ENCODE data around the gene CTNNA1.
"Not testable (repeated sequence)": the region's sequence is repeated elsewhere in the genome, so short reads cannot be mapped to it uniquely, and the experiment has no call there.

Gene CTNNA1

DNA sequence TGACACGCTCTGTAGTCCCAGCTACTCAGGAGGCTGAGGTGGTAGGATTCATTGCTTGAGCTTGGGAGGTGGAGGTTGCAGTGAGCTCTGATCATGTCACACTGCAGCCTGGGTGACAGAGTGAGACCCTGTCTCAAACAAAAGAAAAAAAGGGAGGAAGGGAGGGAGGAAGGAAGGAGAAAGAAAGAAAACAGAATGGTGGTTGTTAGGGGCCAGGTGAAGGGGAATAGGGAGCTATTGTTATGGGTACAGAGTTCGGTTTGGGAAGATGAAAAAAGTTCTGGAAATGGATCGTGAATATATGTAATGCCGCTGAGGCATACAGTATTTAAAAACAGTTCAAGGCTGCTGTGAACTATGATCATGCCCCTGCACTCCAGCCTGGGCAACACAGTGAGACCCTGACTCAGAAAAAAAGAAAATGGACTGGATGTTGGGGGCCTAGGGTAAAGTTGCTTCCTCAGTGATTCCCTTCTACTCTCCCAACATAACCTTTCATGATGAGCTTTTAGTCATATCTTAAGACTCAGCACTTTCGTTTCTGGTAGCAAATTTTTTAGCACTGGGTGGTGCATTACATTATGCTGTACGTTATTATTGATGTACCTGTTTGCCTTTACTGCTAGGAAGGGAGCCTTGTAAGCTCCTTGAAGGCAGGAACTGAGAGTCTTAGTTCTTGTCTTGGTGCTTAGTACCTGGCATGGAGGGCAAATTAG, 4.0 kb downstream of the CTNNA1 start:
- no peak for DNase-seq (ENCODE audit: low spot score)

DNA sequence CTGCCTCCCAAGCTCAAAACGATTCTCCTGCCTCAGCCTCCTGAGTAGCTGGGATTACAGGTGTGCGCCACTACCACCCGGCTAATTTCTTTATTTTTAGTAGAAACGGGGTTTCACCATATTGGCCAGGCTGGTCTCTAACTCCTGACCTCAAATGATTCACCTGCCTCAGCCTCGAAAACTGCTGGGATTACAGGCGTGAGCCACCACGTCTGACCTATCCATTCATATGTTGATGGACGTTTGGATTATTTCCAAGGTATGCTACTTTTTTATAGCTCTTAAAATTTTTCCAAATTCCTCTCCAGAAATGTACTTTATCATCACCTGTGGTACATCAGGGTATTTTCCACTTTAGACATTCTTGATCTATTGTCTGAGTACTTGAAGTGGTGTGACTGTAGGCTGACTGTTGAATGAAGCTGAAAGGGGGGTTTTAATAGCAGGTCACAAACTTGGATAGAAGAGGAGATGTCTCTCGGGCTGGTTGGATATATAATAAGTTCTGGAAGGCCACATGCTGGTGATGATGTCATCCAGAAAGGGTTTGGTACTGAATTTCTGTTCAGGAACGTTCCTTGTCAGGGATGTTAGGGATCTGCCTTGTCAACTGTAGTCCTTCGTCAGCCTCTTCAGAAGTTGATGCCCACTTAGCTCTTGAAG, 7.4 kb downstream of the CTNNA1 start:
- no peak for DNase-seq (ENCODE audit: low spot score)

DNA sequence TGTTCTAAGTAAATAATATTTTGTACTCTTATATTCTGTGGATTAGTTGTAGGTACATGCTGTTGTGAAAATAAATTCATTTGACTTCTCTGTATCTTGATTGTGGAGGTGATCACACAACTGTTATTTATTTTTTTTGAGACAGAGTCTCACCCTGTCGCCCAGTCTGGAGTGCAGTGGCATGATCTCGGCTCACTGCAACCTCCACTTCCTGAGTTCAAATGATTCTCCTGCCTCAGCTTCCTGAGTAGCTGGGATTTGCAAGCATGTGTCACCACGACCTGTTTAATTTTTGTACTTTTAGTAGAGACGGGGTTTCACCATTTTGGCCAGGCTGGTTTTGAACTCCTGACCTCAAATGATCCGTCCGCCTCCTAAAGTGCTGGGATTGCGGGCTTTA, 7.9 kb downstream of the CTNNA1 start:
- DNase-seq (ENCODE audit: low spot score), result not testable (repeated sequence)

DNA sequence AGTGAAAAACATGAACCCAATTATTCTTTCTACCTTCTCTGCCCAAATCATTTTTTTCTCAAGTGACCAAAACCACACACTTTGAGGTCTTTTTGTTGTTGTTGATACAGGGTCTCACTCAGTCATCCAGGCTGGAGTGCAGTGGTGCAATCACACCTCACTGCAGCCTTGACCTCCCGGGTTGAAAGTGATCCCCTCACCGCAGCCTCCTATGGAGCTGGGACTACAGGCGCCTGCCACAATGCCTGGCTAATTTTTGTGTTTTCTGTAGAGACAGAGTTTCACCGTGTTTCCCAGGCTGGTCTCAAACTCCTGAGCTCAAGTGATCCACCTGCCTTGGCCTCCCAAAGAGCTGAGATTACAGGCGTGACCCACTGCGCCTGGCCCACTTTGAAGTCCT, 8.4 kb downstream of the CTNNA1 start:
- DNase-seq (ENCODE audit: low spot score), result not testable (repeated sequence)

DNA sequence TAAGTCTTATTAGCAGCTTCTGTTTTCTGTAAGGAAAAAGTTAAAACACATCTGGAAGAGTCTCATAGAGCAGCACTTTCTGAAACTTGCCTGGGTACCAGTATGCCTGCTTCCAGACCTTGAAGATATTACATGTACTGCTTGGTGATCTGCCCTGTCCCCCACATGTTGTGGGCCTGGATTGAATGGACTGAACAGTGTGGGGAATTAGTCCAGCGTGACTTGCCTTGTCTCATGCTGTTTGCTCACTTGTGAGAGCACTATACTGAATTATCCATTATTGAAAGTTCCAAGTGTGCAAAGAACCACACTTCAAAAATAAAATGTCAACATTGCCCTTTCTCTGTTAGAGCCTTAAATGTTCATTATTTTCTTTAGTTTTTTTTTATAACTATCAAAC, 8.9 kb downstream of the CTNNA1 start:
- DNase-seq (ENCODE audit: low spot score), result no peak

DNA sequence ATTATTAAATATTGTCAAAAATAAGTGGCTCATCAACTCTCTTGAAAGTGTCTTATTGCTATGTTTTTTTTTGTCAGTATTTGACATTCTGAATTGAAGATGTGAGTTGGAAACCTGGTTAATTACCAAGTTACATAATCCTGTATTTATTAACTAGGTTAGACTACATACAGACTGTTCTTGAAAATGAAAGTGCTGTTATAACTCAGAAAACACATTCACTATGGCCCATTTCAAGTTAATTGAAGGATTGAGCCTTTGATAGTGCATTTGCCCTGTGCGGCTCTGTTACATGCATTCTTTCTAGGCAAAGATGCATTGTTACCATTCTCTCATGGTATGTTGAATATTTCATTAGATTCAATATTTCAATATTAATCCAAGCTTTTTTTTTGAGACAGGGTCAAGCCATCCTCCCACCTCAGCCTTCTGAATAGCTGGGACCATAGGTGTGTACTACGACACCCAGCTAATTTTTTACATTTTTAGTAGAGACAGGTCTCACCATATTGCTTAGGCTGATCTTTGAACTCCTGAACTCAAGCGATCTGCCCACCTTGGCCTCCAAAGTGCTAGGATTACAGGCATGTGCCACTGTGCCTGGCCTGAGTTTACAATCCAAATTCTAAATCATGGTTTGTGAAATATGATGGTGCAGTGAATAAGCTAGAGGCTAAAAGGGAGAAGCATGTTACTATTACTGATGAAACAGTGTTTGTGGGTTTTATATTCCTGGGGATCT, 10.0 kb downstream of the CTNNA1 start:
- no peak for DNase-seq (ENCODE audit: low spot score)

DNA sequence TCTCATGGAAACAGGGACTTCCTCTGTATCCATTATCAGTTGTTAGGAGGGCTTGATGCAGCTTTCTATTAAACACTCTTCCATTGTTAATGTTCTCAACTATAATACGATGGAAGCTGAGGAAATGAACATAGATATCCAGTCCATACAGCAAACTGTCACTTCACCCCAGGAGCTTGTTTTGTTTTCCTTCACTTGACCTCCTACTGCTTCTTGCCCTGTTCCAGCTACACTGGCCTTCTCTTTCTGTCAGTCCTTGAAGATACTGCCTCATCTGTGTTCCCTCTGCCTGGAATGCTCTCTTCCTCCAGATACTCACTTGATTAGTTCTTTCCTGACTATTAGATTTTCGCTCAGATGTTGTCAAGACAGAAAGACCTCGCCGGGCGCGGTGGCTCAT, 17.1 kb downstream of the CTNNA1 start:
- no peak for DNase-seq (ENCODE audit: low spot score)

DNA sequence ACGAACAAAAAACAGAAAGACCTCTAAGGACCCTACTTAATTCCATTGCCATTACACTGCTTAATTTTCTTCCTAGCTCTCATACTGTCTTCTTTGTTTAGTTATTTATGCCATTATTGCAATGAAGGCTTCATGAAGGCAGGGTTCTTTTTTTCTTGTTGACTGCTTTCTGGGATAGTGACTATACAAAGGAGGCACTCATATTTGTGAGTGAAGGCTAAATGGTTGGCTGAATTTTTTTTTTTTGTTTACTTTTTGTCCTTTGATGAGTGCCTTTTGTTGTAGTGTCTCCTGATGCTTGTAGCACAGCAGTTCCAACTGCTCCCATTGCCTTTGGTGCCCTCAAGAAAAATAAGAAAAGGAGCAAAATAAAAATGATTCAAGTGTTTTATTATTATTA, 17.8 kb downstream of the CTNNA1 start:
- DNase-seq (ENCODE audit: low spot score), result no peak

DNA sequence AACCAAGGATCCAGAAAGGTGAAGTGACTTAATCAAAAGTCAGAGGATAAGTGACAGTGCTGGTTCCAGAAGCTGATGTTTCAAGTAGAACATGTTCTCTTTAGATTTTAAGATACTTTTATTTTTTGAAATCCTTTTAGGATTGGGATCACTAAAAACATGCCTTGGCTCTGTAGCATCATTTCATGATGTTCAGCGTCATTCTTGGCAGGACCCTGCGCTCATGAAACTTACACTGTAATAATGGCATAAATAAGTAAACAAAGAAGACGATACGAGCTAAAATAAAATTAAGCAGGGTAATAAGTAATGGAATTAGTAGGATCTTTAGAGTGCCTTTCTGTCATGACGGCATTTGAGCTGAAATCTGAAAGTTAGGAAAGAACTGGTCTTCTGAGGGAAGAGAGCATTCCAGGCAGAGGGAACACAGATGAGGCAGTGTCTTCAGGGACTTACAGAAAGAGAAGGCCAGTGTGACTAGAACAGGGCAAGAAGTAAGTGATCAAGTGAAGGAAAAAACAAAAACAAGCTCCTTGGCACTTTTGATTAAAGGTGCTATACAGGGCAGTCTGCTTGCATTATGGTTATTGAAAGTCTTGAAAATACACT, 19.9 kb downstream of the CTNNA1 start:
- no peak for DNase-seq (ENCODE audit: low spot score)

DNA sequence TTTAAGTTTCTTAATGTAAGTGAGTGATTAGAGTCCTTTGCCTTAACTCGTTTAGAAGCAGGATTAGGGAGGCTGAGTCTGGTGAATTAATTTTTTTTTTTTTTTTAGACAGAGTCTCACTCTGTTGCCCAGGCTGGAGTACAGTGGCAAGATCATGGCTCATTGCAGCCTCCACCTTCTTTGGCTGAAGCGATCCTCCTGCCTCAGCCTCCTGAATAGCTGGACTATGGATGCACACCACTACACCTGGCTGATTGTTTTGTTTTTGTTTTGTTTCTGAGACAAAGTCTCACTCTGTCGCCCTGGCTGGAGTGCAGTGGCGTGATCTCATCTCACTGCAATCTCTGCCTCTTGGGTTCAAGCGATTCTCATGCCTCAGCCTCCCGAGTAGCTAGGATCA, 20.4 kb downstream of the CTNNA1 start:
- not testable (repeated sequence) for DNase-seq (ENCODE audit: low spot score)

DNA sequence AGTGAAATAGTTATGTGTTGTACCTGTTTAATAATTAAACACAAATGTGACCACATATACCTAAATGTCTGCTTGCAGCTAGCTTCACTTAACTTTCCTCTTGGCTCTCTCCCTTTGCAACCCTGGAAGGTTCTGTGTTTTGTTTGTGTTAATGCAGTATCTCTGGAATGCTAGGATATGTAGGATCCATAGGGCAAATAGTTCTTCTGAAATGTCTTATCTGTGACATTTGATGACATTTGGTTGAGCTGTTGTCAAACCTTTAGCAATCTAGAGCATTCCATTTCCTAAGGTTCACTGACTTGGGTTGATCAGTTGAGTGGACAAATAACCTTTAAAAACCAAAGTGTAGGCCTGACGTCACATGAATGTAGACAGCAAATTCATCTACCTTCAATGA, 21.8 kb downstream of the CTNNA1 start:
- no peak for DNase-seq (ENCODE audit: low spot score)

DNA sequence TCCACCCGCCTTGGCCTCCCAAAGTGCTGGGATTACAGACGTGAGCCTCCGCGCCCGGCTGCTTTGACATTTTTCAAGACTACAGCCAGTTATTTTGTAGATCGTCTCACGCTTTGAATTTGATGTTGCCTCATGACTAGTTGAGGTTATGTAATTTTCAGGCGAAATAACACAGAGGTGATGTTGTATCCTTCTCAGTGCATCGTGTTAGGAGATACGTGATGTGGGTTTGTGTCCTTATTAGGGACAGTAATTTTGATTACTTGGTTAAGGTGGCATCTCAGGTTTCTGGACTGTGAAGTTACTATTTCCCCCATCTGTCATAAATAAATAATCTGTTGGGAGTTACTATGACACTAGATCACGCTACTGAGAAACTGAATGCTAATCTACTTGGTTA, 25.0 kb downstream of the CTNNA1 start:
- no peak for DNase-seq (ENCODE audit: low spot score)

DNA sequence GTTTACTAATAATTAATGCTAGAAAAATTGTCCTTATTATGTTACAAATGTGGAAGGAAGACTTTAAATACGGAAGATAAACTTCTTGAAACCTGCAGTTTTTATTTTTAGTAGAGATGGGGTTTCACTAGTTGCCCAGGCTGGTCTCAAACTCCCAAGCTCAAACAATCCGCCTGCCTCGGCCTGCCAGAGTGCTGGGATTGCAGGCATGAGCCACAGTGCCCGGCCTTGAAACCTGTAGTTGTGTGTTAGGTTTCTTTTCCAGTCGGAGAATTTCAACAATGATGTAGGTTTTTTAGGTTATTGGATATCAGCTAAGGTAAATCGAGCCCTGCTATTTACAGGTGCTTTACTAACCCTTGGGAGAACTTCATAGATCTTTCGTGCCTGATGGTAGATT, 30.8 kb downstream of the CTNNA1 start:
- no peak for DNase-seq (ENCODE audit: low spot score)

DNA sequence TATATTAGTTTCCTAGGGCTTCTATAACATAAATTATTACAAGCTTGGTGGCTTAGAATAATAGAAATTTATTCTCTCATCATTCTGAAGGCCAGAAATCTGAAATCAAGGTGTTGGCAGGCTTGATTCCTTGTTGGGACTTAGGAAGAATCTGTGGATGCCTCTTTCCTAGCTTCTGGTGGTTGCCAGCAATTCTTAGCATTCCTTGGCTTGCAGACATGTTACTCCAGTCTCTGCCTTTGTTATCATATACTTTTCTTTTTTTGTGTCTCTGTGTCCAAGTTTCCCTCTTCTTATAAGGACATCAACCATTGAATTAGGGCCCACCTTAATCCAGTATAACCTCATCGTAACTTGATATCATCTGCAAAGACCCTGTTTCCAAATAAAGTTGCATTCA, 31.4 kb downstream of the CTNNA1 start:
- DNase-seq (ENCODE audit: low spot score), result no peak

DNA sequence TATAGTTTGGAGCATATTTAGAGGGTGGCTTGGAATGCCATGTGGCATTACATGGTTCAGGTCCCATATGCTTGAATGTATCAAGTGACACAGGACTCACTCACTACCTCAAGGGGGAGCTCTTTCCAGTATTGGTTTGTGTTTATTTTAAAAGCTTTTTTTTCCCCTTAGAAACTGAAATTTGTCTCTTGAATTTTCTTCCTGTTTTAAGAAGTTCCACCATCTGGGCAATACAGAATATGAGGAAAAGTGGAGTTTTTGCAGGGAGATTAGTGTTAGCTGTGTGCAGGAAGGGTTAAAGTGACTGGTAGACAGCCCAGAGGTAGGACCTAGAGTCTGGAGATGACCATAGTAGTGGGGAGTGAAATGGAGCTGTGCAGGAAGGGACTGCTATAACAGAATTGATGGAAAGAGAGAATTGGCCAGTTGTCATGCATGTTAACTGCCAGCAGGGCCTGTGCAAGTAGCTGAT, 36.6 kb downstream of the CTNNA1 start:
- DNase-seq (ENCODE audit: low spot score), result no peak

DNA sequence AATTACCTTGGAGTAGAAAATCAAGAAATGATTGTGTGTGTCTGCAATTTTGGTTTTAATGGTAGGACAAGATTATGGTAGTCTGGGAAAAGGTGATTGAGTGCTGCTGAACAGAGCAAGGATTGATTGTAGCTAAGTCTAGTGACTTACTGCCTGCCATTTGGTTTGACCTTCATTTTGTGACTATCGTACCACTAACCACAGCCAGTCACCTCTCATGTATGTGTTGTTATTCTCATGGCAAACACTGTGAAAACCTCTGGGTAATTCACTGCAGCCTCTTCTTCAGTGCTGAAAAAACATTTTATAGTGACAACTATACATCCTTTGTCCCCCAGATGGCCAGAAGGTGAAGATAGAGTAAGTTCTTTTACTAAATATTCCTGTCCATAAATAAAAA, 37.5 kb downstream of the CTNNA1 start:
- DNase-seq (ENCODE audit: low spot score), result no peak

DNA sequence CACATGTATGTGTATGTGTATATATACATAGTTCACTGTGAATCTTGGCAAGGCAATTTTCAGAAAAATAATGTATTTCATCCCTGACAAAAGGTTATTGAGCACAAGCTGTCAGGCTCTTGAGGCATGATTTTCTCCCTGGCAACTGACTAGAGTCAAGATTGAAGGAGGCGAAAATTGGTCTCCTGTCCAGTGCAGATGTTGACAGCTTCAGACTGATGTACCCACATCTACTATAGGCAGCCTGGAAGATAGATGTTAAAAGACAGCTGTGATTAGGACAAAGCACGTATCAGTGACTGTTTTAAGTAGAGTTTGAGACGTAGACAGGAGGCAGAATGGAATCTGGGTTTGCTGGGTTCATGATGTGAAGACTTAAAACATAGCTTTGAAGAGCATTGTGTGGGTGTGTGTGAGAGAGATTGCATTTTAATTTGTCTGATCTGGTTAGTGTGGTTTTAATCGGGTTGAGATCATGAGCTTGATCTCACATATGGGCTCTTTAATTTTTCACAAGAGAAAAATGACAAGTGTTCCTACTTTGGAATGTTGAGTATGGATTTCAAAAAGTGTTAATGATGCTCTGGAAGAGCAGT, 39.1 kb downstream of the CTNNA1 start:
- DNase-seq (ENCODE audit: low spot score), result no peak

DNA sequence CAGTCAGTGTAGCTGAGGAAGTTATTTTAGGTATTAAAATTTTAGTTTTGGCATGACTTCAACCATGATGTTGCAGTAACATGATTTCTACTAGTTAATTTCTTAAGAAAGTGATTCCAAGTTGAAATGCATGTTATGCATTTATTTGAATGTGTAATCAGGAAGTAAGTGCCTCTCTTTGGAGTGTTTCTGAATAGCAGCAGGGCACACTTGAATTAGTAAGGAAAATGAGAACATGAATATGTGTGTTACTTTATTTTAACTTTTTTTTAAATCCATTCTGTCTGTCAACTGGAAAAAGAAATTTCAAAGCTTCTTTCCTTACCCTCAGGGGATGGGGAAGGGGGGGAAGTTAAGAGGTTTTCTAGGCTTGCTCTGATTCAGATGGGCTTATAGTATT, 40.4 kb downstream of the CTNNA1 start:
- no peak for DNase-seq (ENCODE audit: low spot score)

DNA sequence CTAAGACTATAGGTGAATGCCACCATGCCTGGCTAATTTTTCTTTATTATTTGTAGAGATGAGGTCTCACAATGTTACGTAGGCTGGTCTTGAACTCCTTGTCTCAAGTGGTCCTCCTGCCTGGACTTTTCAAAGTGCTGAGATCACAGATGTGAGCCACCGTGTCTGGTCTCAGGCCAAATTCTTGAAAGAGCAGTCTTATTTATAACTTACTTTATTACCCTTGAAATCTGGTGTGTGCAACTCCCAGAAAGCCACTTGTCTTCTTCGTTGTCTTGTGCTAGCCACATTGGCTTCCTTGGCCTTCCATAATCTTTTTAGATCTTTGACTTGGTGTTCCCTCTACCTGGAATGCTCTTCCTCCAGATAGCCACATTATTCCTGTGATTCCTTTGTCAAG, 50.1 kb downstream of the CTNNA1 start:
- no peak for DNase-seq (ENCODE audit: low spot score)

DNA sequence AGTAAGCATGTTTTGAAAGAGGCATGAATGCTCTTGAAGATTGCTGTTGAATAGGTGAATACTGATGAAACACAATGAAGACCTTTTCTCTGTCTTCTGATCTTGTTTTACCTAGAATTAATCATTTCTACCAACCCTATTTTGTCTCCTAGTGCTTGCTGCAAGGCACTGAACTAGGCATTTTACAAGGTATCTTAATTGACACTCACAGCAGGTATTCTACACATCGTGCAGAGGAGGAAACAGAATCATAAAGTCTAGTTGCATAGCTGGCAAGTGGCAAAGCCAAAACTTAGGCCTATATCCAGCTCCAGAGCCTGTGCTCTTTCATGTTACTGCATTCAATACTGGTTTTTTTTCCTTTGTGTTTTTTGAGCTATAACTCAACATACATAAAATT, 50.7 kb downstream of the CTNNA1 start:
- no peak for DNase-seq (ENCODE audit: low spot score)

DNA sequence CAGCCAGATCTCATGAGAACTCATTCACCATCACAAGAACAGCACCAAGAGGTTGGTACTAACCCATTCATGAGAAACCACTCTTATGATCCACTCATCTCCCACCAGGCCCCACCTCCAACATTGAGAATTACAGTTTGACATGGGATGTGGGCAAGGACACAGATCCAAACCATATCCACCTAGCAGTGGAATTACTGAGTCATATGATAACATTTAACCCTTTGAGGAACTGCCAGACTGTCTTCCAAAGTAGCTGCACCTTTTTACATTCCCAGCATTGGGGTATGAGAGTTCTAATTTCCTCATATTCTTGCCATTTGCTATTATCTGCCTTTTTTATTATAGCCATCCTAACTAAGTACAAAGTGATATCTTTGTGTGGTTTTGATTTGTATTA, 51.9 kb downstream of the CTNNA1 start:
- no peak for DNase-seq (ENCODE audit: low spot score)

DNA sequence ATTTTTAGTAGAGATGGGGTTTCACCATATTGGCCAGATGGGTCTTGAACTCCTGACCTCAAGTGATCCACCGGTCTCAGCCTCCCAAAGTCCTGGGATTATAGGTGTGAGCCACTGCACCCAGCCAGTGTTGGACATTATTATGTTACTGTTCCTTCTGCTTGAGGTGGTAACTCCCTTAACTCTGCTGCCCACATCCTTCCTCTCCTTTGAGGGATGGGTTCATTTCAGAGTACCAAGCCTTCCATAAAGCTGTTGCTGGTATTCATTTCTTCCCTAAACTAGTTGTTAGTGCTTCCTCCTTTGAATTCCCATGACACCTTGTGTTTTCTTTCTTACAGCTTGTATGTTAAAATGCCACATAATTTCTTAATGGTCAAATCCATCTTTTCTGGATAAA, 54.0 kb downstream of the CTNNA1 start:
- no peak for DNase-seq (ENCODE audit: low spot score)

All from globus pallidus (tissue), 1 donor.